ENCODE measurements around the gene CLEC16A.

Gene CLEC16A

GRCh38 chr16:11133344-11133943 lies 189.1 kb downstream of the CLEC16A start:
- Histone ChIP-seq H3K4me1 (ENCODE audit: insufficient read depth, low read length) (peaks cover 46% of the 10 kb centered on the region), H3K9ac (ENCODE audit: low read depth, low read length) (no peak overlapping the region), H3K4me2 (ENCODE audit: insufficient read depth, low read length) (no peak overlapping the region), H3K9me3 (ENCODE audit: insufficient read depth, low read length, severe bottlenecking) (no peaks in the 10 kb centered on the region), H3K27me3 (ENCODE audit: insufficient read depth, low read length, poor library complexity) (no peaks in the 10 kb centered on the region), H3K4me3 (ENCODE audit: low read depth in 1 of 2, low read length in 2 of 2) (no peak overlapping the region), H4K20me1 (ENCODE audit: insufficient read depth, low read length) (no peaks in the 10 kb centered on the region), H3K79me2 (ENCODE audit: insufficient read depth, low read length) (peaks cover 5% of the 10 kb centered on the region; the same call in 1 of the 2 replicates), H3K36me3 (ENCODE audit: insufficient read depth, low read length) (peaks cover 31% of the 10 kb centered on the region), H2AFZ (ENCODE audit: low read depth, low read length) (no peak overlapping the region), H3K27ac (ENCODE audit: low read length) (peak overlapping the region; percentile 44; the same call in 1 of the 2 replicates)
- no peak for DNase-seq
- TF ChIP-seq EZH2 (IDR thresholded peaks at IDR 0.05; ENCODE audit: borderline replicate concordance, low read depth, low read length, severe bottlenecking) (no peak), CTCF (IDR thresholded peaks at IDR 0.05; ENCODE audit: borderline replicate concordance, extremely low read depth, low read length, poor library complexity, severe bottlenecking) (no peak)
- no peak for ATAC-seq (ENCODE audit: insufficient read depth, low read depth)

DNA sequence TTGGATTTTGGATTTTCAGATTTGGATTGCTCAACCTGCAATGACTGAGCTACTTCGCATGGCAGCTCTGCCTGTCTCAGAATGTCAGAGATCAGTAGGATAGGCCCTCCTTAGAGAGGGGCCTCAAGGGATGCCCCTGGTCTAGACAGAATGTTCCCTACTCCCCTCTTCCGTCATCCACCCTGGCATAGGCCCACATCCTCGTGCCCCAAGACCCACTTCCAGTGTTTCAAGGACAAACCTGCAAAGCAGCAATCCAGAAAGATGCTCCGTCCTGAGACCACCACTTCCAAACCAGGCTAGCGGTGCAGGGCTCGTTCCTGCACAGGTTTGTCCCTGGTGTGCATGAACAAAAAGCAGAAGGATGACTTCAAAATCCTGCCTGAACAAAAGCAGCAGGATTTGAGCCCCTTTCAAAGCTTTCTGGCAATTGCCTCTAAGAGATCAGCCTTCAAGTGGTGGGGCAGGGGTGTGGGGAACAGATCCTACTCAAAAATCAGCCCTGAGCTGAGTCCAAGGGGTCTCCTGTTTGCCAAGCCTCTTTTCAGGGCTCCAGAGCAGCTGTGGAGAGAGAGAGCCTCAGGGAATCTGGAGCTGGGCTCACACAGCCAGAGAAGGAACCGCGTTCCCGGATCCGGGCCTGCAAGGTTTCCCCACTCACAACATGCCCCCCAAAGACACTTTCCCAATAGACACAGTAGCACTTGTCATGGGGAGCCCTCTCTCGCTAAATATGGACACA lies 190.5 kb downstream of the CLEC16A start:
- H3K4me2 ChIP-seq (ENCODE audit: insufficient read depth, low read length), result no peak overlapping the region
- DNase-seq (no peak), ATAC-seq (ENCODE audit: insufficient read depth, low read depth) (no peak)
- peaks cover 46% of the 10 kb centered on the region for H3K4me1 ChIP-seq (ENCODE audit: insufficient read depth, low read length)
- H3K4me3 ChIP-seq (ENCODE audit: low read depth in 1 of 2, low read length in 2 of 2), result no peak overlapping the region
- H4K20me1 ChIP-seq (ENCODE audit: insufficient read depth, low read length), result no peaks in the 10 kb centered on the region
- no peak overlapping the region for H3K9ac ChIP-seq (ENCODE audit: low read depth, low read length)
- no peak for TF ChIP-seq CTCF (IDR thresholded peaks at IDR 0.05; ENCODE audit: borderline replicate concordance, extremely low read depth, low read length, poor library complexity, severe bottlenecking)
- TF ChIP-seq EZH2 (IDR thresholded peaks at IDR 0.05; ENCODE audit: borderline replicate concordance, low read depth, low read length, severe bottlenecking), result no peak
- no peak overlapping the region for H2AFZ ChIP-seq (ENCODE audit: low read depth, low read length)
- H3K79me2 ChIP-seq (ENCODE audit: insufficient read depth, low read length), result peaks cover 5% of the 10 kb centered on the region; the same call in 1 of the 2 replicates
- no peaks in the 10 kb centered on the region for H3K9me3 ChIP-seq (ENCODE audit: insufficient read depth, low read length, severe bottlenecking)
- H3K27ac ChIP-seq (ENCODE audit: low read length), result peak overlapping the region; percentile 20
- no peaks in the 10 kb centered on the region for H3K27me3 ChIP-seq (ENCODE audit: insufficient read depth, low read length, poor library complexity)
- peaks cover 30% of the 10 kb centered on the region for H3K36me3 ChIP-seq (ENCODE audit: insufficient read depth, low read length)

DNA sequence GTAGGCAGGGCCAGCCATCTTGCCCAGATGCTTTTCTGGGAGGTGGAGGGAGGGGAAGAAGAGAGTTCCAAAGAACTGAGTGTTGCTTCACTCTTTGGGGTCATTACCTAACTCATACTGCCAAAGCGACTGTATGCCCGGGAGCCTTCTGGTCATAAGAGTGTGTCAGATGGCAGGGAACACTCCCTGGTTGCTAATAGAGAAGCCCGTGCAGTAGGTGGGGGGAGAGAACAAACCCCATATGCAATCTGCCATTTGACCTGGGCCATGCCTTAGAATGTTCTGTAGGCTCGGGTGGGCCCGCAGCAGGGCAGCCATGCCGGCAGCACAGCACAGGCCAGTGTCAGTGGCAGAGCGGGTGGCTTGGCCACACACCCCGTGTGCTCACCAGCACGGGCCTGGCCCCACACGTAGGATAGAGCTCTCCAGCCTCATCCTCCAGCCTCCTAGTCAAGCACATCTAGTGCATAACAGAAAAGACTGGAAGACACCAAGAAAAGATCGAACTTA lies 191.2 kb downstream of the CLEC16A start:
- Histone ChIP-seq H3K4me2 (ENCODE audit: insufficient read depth, low read length) (no peak overlapping the region), H3K36me3 (ENCODE audit: insufficient read depth, low read length) (peaks cover 28% of the 10 kb centered on the region), H3K27me3 (ENCODE audit: insufficient read depth, low read length, poor library complexity) (no peaks in the 10 kb centered on the region), H3K9me3 (ENCODE audit: insufficient read depth, low read length, severe bottlenecking) (no peaks in the 10 kb centered on the region), H3K9ac (ENCODE audit: low read depth, low read length) (no peak overlapping the region), H4K20me1 (ENCODE audit: insufficient read depth, low read length) (no peaks in the 10 kb centered on the region), H3K4me3 (ENCODE audit: low read depth in 1 of 2, low read length in 2 of 2) (no peak overlapping the region), H2AFZ (ENCODE audit: low read depth, low read length) (no peak overlapping the region), H3K27ac (ENCODE audit: low read length) (peak overlapping the region; percentile 20), H3K4me1 (ENCODE audit: insufficient read depth, low read length) (peaks cover 46% of the 10 kb centered on the region), H3K79me2 (ENCODE audit: insufficient read depth, low read length) (peaks cover 5% of the 10 kb centered on the region; the same call in 1 of the 2 replicates)
- TF ChIP-seq EZH2 (IDR thresholded peaks at IDR 0.05; ENCODE audit: borderline replicate concordance, low read depth, low read length, severe bottlenecking) (no peak), CTCF (IDR thresholded peaks at IDR 0.05; ENCODE audit: borderline replicate concordance, extremely low read depth, low read length, poor library complexity, severe bottlenecking) (no peak)
- ATAC-seq (ENCODE audit: insufficient read depth, low read depth) (no peak), DNase-seq (no peak)
